ENCODE measurements around the gene RTP5.
"Not testable (repeated sequence)": the region's sequence is repeated elsewhere in the genome, so short reads cannot be mapped to it uniquely, and the experiment has no call there.

The RTP5 gene

DNA sequence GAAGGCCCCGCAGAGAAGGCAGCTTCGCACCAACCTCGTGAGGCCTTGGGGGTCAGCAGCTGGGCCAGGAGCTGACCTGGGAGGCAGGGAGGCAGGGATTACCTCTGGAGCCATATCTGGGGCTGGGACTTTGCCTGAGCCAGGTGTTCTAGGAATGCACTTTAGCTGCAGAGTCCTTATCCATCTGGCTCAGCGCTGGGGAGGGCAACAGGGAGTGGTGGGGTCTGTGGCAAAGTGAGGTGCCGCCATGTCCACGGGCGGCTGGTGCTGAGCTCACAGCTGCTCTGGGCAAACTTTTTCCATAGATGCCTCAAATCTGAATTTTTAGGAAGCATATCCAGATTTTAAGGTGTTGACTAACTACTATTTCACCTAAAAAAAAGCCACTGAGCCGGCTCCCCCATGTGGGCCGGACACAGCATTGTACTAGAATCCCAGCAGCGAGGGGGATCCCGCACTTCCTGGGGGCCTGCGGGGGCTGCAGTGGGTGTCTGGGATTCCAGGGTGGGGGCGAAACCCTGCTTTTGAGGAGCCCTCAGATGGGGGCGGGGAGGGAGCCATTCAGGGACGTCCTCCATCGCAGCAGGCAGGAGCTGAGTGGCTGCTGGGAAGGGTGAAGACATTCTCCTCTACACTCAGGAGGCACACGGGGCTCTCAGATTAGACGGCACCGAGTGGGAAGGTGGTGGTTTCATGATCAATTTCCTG, 34.6 kb downstream of the RTP5 start:
- no peak for DNase-seq

DNA sequence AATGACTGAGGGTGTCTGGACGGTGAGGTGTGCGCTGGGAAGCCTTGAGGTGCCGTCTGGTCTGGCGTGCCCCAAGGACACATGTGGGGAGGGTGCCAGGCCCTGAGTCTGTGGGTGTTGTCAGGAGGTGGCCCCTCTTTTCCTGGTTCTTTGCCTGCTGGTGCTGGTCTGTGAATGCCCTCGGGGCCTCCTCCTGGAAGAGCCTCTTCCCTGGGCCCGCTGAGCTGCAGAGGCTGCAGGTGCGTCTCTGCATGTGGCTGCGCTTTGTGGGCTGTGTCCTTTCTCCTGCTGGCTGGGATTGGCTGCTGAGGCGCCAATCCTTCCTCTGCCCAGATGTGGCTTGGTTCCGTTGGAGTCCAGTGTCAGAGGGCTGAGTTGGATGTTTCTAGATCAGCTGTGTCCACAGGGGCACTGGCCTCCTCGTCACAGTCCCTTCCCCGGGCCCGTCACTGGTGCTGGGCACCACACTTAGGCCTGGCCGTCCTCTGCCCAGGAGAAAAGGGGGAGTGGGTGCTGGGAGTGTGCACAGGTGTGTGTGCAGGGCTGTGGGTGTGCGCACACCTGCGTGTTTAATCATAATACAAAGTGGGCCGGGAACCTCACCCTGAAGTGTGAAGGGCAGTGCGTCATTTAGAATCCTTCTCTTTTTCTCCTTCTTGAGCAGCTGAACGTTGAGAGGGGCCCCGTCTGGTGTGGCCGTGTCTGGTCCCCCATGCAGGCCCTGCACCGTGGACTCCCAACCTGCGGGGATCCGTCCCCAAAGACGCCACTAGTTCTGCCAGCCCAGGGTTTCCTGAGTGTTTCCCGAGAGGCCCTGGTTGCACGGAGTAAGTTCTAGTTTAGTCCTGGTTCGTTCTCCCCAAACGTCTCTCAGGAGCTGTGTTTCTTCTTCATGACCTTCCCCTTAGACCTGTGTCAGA, 35.5 kb downstream of the RTP5 start:
- DNase-seq = no peak

DNA sequence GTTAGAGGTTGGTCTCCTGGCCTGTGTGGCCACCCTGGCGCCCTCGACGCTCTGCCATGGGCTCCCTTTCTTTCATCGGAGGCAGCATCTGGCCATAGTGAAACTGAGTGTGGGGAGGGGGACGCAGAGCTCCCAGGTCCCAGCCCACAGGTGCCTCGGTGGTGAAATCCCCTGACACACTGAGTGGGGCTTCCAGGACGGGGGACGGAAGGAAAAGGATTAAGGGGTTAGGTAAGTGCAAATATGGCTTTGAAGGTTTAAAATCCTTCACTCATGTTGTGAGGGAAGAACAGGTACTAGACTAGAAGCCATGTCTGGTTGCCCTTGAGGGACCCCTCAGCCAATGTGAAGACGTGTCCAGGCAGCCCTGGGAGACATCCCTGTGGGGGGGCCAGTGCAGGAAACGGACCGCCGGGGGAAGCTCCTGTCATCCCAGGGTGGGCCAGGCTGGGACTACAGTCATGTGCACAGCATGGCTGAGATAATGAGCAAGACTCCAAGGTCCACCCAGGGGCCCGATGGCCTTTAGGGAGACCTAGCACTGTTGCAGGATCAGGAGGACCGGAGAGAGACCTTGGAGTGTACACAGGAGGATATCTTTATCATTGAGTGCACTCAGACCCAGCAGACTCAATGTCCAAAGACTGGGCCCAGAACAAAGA, 36.3 kb downstream of the RTP5 start:
- DNase-seq = no peak

DNA sequence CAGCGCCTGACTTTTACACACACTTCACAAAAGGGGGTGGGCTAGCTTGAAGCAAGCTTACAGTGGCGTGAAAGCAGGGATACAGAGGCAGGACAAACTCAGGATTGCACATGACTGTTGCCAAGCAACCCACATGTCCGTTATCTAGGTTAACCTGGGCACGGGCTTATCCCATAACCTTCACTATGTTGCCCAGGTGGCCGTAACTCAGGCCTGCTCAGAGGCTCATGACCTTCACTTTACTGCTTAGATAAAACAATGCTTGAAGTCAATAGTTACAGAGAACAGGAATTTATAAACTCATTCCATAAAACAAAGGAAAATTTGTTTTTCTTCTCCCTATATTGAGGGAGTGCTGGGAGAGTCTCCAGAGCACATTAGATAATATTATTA, 36.8 kb downstream of the RTP5 start:
- DNase-seq = not testable (repeated sequence)

DNA sequence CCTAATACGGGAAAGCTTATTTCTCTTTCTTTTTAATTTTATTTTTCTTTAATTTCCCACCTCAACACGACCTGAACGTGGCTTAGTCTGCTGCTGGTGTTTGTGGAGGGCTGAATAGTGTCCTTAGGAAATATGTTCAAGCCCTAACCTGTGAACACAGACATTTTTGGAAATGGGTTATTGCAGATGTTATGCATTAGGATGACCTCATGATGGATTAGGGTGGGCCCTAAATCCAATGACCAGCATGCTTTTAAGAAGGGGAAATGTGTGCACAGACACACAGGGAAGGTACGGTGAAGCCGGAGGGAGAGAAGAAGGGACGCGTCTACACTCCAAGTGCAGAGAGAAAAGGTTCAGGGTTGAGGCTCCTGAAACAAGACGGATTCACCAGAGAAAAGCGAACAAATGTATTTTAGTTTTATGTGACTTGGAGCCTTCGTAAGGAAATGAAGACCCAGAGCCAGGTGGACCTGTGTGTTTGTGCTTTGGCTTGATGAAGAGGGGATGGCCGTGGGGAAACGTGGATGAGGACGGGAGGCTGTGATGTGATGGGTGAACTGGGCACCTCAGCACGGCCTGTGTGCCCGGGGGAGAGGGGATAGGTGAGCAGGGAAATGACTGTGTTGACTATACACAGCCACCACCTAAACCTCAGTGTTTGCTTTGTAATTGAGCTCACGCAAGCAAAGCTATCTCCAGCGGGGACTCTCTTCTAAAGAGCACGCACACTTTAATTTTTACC, 37.5 kb downstream of the RTP5 start:
- DNase-seq = no peak

DNA sequence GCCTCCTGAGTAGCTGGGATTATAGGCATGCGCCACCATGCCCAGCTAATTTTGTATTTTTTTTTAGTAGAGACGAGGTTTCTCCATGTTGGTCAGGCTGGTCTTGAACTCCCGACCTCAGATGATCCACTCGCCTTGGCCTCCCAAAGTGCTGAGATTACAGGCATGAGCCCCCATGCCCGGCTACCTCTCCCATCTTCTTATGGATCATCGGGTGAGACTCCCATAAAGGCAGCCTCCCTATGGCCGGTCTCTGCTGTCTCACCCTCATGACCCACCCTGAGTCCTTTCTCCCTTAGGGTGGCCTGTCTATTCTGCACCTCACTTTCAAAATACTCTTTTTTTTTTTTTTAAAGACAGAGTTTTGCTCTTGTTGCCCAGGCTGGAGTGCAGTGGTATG, 38.3 kb downstream of the RTP5 start:
- not testable (repeated sequence) for DNase-seq

DNA sequence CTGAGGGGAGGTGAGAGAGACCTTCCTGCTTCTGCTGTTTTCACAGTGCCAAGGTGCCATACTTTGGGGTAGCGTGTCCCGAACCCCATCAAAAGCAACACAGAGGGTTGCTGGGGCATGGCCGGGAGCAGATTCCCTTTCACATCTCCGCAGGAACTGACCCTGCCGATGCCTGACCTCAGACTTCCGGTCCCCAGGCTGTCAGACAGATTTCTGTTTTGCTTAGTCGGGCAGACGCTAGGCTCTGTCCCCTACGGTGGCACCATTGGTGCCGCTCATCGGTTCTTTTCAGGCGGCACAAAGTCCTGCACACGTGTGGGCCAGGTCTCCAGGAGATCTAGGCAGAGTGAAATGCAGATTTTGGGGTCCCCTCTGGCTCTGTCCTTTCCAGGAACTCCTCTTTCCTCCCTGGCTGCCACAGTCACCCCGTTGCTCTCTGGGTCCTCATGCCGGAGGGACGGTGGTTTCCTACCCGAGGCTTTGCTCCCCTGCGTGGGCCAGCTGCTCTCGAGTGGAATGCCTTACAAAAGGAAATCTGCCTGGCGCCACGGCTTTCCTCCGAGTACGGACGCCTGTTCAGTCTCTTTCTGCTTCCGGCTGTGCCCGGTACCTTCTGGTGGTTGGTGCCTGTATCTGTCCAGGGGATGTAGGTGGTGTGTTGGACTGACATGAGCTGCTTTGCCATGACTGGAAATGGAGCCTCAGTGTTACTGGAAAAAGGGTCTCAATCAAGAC, 39.3 kb downstream of the RTP5 start:
- DNase-seq = no peak

DNA sequence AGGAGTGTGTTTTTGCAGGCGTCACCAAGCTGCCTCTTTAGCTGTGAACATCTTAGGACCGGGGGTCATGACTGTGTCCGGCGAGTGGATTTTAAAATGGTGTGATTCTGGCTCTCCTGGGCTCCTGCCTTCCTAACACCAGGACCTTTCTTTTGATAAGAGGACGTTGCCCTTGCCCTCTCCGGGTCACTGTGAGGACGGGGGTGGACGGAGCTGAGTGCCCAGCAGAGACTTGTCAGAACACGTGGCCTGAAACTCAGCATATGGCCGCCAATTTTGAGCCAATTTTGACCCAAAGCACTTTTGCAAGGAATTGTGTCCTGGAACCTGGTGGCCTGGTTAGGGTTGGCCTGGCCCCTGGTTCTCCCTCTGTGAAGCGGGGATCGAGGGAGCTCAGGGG, 40.2 kb downstream of the RTP5 start:
- DNase-seq = no peak

DNA sequence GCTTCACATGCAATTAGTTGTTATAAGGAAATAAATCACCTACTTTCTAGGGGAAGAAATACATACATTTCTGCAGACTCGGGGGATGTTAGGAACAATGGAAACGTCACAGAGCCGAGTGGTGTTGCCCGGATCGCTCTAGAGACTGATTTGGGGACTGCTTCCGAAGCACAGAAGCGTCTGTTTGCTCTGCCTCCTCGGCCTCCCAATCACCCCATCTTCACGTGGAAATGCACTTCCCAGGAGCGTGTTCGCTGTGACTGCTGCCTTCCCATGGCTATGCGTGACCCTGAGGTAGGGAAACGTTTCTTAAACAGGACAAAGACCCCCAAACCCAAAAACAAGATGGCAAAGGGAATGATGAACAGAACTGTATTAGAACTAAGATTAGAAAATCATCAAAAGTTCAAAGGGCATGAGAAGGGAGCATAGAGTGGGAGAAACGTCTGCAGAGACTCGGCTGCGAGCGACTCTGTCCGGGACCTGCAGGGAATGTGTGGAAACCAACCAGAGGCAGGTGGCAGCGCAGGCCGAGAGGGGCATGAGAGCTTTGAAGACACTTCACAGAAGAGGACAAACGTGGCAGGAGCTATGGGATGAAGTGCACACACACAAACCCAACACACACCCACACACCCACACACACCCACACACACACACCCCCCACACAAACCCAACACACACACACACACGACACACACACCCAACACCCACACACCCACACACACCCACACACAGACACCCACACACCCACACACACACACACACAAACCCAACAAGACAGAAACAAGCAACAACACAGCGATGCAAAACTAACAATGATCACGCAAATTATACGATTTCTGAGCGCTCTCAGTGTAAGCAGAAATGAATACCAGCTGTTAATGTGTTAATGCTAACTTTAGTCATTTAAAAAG, 41.3 kb downstream of the RTP5 start:
- no peak for DNase-seq

DNA sequence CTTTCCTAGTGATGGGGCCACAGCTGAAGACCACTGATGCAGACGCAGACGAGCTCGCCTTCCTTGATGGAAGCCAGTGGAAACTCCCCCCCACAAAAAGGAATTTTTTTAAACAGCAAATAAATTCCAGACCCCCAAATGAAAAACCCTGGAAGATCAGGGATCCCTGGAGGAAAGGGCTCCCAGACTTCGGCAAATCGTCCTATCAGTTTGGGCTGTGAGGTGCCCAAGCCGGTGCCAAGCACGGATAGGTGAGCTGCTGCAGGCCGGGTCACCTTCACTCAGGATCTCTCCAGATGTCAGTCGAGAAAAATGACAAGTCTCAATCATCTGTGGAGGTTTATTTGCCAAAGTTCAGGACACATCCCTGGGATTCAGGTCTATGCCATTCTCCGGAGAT, 42.0 kb downstream of the RTP5 start:
- no peak for DNase-seq

DNA sequence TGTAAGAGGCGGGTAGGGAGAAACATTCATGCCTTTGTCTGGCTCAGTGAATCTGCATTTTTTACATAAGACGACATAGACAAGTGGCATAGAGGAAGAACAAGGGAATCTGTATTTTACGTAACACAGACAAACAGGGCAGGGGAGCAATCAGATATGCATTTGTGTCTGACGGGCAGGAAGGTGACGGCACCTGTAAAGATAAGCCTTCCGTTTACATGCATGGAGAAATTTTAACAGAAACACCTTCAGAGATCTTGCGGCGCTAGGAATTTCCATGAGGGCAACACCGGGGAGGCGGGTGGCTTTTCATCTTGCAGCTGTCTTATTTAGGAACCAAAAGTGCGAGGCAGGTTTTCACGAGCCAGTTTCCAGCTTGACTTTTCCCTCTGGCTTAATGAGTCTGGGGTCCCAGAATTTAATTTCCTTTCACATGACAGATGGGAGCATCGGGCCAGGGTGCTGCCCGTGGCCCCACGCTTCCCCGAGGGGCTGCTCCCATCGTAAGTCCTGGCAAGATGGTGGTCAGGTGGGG, 42.6 kb downstream of the RTP5 start:
- no peak for DNase-seq

DNA sequence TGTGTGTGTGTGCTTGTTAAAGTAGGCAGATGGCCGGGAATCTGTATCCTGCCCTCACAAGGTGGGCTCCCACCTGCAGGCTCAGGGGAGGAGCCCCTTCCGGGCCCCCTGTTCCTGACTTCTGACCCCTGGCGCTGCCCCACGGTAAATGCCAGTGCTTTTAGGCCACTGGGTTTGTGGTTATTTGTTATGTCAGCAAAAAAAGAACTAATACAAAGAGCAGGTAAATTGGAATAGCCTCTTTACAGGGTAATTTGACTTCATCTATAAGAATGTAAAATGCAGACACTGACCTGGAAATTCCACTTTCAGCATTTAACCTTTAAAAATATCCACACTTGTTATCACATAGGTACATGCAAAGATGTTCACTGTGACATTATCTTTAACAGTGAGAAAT, 44.2 kb downstream of the RTP5 start:
- DNase-seq = no peak

DNA sequence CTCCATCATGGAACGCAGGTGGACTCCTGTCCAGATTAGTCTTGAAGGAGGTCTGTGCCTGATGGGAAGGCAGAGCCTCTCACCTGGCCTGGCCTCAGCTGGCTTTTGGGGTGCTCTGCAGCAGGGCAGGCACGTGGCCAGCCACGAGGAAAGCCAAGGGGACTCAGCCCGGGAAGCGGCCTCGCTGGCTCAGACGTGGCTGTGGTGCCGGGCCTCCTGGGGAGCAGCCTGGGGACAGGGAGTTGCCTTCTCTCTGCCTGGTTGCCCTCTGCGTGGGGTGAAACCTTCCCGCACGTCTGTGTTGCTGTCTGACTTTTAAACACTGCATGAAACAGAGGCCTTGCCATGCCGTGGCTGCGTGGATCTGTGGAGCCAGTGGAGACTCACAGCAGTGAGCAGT, 45.0 kb downstream of the RTP5 start:
- no peak for DNase-seq

DNA sequence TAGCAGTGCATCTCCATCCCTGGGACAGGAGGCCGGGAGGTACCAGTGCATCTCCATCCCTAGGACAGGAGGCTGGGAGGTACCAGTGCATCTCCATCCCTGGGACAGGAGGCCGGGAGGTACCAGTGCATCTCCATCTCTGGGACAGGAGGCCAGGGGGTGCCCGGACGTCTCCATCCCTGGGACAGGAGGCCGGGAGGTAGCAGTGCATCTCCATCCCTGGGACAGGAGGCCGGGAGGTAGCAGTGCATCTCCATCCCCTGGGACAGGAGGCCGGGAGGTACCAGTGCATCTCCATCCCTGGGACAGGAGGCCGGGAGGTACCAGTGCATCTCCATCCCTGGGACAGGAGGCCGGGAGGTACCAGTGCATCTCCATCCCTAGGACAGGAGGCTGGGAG, 52.1 kb downstream of the RTP5 start:
- DNase-seq = not testable (repeated sequence)

DNA sequence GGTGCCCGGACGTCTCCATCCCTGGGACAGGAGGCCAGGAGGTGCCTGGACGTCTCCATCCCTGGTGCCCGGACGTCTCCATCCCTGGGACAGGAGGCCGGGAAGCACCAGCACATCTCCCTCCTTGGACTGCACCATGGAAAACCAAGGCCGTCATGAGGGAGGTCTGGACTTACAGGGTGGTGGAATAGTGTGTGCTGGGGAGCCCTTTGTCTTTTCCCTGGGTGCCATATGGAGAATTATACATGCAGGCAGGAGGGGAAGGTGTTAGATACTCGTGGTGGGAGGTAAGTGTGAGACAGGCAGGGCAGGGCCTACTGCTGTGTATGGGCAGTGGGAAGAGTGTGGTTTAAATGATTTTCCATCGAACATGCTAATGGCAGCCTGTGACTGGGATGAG, 52.9 kb downstream of the RTP5 start:
- DNase-seq = no peak

DNA sequence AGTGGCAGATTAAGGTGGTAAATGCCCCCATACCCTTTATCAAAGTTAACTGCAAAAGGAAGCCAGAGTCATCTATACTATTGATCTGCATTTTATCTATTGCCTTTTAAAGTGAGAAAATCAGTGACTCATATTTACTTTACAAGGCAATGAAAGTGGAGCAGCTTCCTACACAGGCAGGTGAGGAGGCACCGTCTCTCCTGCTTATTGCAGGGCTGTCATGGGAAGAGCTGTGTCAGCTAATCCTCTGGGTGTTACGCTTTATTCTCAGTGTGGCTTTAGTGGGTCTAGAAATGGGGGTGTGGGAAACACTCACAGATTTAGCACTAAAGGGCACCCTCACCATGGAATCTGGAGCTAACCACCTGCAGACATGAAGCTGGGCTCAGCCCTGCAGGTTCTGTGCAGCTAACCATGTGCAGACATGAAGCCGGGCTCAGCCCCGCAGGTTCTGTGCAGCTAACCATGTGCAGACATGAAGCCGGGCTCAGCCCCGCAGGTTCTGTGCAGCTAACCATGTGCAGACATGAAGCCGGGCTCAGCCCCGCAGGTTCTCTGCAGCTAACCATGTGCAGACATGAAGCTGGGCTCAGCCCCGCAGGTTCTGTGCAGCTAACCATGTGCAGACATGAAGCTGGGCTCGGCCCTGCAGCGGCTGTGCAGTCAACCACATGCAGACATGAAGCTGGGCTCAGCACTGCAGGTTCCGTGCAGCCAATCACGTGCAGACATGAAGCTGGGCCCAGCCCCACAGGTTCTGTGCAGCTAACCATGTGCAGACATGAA, 53.5 kb downstream of the RTP5 start:
- not testable (repeated sequence) for DNase-seq

Measured in activated naive CD4-positive, alpha-beta T cell treated with anti-CD3 and anti-CD28 coated beads, Interleukin-2, amount 50 U/mL, for 16 hours (primary cell).